BE2C (cell line): ENCODE data around the gene CST1.

Experiments
- DNase-seq: peaks from one replicate; pipeline ENCODE4 v3.0.0-alpha.2; 2020
- H3K27me3 ChIP-seq: fragments of 250-450 bp; sonication (Bioruptor Pico); 2 replicates; pipeline ENCODE4 v1.5.1; 2020; ENCODE audit warnings: mild to moderate bottlenecking
- H3K36me3 ChIP-seq: fragments of 250-450 bp; sonication (Bioruptor Pico); 2 replicates; pipeline ENCODE4 v1.5.1; 2020; ENCODE audit warnings: mild to moderate bottlenecking
- H3K4me1 ChIP-seq: fragments of 250-450 bp; sonication (Bioruptor Pico); 2 replicates; pipeline ENCODE4 v1.5.1; 2020
- H3K4me3 ChIP-seq: 2 replicates; pipeline ENCODE4 v1.5.1; 2011; ENCODE audit warnings: low read depth, low read length
- H3K9me3 ChIP-seq: fragments of 250-450 bp; sonication (Bioruptor Pico); 2 replicates; pipeline ENCODE4 v1.5.1; 2020
- TF ChIP-seq, protein P1 (sequence below): IDR thresholded peaks from 2 replicates; pipeline ENCODE4 v1.5.1; 2012; ENCODE audit warnings: mild to moderate bottlenecking, low read depth, low read length

The CST1 gene

DNA sequence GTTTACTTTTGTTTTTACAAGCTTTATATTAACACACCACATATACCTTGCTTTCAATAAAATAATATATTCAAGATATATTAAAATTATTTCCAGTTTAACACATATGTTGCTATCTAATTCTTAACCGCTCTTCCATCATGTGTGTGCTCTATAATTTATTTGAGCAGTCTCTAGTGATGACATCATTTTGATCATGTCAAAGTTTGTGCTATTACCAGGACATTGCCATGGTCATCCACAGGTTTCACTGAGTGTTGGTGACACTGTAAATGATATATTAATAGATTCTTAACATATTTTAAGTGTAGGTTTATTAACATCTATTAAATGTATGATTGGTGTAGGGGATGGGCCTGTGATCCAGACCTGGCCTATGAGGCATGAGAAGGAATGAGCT lies 44.8 kb downstream of the CST1 start:
- TF ChIP-seq, protein P1, sequence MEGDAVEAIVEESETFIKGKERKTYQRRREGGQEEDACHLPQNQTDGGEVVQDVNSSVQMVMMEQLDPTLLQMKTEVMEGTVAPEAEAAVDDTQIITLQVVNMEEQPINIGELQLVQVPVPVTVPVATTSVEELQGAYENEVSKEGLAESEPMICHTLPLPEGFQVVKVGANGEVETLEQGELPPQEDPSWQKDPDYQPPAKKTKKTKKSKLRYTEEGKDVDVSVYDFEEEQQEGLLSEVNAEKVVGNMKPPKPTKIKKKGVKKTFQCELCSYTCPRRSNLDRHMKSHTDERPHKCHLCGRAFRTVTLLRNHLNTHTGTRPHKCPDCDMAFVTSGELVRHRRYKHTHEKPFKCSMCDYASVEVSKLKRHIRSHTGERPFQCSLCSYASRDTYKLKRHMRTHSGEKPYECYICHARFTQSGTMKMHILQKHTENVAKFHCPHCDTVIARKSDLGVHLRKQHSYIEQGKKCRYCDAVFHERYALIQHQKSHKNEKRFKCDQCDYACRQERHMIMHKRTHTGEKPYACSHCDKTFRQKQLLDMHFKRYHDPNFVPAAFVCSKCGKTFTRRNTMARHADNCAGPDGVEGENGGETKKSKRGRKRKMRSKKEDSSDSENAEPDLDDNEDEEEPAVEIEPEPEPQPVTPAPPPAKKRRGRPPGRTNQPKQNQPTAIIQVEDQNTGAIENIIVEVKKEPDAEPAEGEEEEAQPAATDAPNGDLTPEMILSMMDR = no peak
- Histone ChIP-seq H3K9me3 (no peaks in the 10 kb centered on the region), H3K27me3 (no peaks in the 10 kb centered on the region), H3K36me3 (no peaks in the 10 kb centered on the region), H3K4me1 (no peaks in the 10 kb centered on the region), H3K4me3 (no peak overlapping the region)
- DNase-seq = no peak

DNA sequence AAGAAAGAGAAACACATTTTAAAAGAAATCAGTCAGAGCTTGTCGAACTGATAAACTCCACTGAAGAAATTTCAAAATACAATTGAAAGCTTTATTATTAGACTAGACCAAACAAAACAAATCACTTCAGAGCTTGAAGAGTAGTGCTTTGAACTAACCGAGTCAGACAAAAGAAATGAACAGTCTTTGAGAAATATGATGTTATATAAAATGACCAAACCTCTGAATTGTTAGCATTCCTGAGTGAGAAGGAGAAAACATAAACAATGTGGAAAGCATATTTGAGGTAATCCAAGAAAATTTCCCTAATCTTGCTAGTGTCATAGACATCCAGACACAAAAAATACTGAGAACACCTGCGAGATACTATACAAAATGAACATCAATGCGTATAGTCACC lies 48.7 kb downstream of the CST1 start:
- TF ChIP-seq, protein P1 = no peak
- Histone ChIP-seq H3K27me3 (no peaks in the 10 kb centered on the region), H3K4me1 (no peaks in the 10 kb centered on the region), H3K36me3 (no peaks in the 10 kb centered on the region), H3K4me3 (no peak overlapping the region), H3K9me3 (no peaks in the 10 kb centered on the region)
- DNase-seq = no peak

DNA sequence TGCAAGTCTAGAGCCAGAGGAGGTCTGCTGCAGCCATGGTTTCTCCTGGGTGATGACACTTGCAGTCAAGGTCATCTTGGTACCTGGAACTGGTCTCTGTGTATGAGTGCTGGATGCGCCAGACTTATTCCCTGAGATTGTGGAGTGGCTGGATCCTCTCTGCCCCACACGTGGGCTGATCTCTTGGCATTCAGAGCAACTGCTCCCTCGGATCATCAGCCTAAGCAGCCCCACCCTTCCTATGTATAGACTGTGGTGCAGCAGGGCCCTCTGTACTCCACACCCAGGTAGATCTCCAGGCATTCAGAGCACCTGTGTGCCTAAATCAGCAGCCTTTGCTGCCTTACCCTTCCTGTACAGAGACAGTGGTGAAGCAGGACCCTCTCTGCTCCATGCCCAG lies 49.8 kb downstream of the CST1 start:
- TF ChIP-seq, protein P1 = no peak

DNA sequence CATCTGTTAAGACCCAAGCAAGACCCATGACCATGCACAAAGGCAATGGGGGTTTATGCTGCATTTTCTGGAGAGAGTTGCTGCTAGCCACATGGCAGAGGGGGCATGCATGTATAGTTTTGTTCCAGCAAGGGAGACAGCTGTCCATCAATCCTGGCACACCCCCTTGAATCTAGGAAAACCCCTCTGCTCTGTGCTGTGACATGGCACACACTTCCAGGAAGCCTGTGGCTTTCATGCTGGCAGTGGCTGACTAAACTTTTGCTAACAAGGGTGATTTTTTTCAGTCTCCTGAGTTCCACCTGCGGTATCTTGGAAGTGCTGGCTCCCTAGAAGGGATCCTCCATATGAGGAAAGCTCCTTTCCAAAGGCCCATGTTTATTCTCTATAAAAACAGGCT lies 52.8 kb downstream of the CST1 start:
- Histone ChIP-seq H3K4me1 (no peaks in the 10 kb centered on the region), H3K4me3 (no peak overlapping the region)
- DNase-seq = no peak

More for the DNA sequence above, 49.8 kb downstream of the CST1 start:
- Histone ChIP-seq H3K36me3 (no peaks in the 10 kb centered on the region), H3K4me3 (no peak overlapping the region), H3K4me1 (no peaks in the 10 kb centered on the region), H3K27me3 (no peaks in the 10 kb centered on the region), H3K9me3 (no peaks in the 10 kb centered on the region)
- no peak for DNase-seq

More for the DNA sequence above, 52.8 kb downstream of the CST1 start:
- Histone ChIP-seq H3K36me3 (no peaks in the 10 kb centered on the region), H3K9me3 (no peaks in the 10 kb centered on the region), H3K27me3 (no peaks in the 10 kb centered on the region)
- TF ChIP-seq, protein P1 = no peak
